Choroid plexus epithelial cell (primary cell): ENCODE measurements around the gene PHLDB1.

Experiments
- DNase-seq: peaks from one replicate; pipeline ENCODE4 v3.0.0-alpha.2; 2010; ENCODE audit warnings: low read depth
- H3K4me3 ChIP-seq: 2 replicates; pipeline ENCODE4 v1.5.1; 2011; ENCODE audit warnings: low read depth, mild to moderate bottlenecking, control low read depth, low read length, moderate library complexity
- CTCF ChIP-seq: conservative IDR thresholded peaks from 2 replicates; pipeline ENCODE4 v1.5.1; 2011; ENCODE audit warnings: low read depth, mild to moderate bottlenecking, control low read depth, inconsistent platforms, low read length, moderate library complexity

Gene PHLDB1

DNA sequence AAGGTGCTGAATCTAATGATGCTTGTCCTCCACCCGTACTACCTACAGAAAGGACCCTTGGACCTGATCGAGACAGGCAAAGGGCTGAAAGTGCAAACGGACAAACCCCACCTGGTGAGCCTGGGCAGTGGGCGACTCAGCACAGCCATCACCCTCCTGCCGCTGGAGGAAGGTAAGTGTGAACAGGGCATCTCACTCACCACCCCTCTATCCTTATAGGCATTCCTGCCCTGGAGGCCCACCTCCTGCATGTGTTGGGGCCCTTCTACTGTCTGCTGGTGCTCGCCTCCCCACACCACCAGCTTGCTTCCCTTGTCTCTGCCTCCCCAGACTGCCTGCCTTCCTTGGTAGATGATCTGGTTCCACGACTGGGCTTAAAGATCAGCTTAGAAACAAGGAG lies 7.1 kb downstream of the PHLDB1 start:
- no peak for TF ChIP-seq CTCF
- no peak overlapping the region for H3K4me3 ChIP-seq
- DNase-seq: no peak

DNA sequence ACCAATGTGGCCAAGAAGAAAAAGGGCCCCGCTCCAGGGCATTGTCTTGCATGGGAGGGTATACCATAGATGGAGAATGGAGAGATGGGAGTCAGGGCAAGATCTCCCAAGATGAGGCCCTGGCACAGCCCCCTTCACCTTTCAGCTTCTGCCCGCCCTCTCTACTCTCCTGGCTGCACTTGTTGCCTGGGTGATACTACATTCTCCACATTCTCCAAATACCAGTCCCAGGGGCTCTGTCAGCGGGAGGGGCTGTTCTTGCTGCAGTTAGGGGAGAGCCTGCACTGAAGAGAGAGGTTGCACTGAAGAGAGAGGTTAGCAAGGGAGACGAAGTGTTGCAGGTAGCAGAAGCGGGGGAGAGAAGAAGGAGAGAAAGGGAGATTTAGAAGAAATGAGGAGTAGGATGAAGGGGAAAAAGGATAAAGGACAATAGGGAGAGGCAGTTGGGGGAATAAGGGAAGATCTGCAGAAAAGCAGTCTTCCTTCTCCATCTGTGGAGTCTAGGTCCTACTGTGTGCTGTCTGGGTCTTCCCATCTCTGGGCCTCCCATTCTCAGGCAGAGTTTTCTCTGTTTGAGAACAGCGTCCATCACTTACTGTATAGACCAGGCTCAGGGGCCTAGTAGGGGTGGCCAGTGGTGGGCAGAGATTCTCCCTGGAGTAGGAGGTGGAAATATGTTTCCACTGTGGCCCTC lies 8.0 kb downstream of the PHLDB1 start:
- no peak overlapping the region for H3K4me3 ChIP-seq
- TF ChIP-seq CTCF: no peak
- peak; percentile 68 for DNase-seq

GRCh38 chr11:118615976-118616371 lies 8.6 kb downstream of the PHLDB1 start:
- no peak overlapping the region for H3K4me3 ChIP-seq
- no peak for DNase-seq
- TF ChIP-seq CTCF: no peak

DNA sequence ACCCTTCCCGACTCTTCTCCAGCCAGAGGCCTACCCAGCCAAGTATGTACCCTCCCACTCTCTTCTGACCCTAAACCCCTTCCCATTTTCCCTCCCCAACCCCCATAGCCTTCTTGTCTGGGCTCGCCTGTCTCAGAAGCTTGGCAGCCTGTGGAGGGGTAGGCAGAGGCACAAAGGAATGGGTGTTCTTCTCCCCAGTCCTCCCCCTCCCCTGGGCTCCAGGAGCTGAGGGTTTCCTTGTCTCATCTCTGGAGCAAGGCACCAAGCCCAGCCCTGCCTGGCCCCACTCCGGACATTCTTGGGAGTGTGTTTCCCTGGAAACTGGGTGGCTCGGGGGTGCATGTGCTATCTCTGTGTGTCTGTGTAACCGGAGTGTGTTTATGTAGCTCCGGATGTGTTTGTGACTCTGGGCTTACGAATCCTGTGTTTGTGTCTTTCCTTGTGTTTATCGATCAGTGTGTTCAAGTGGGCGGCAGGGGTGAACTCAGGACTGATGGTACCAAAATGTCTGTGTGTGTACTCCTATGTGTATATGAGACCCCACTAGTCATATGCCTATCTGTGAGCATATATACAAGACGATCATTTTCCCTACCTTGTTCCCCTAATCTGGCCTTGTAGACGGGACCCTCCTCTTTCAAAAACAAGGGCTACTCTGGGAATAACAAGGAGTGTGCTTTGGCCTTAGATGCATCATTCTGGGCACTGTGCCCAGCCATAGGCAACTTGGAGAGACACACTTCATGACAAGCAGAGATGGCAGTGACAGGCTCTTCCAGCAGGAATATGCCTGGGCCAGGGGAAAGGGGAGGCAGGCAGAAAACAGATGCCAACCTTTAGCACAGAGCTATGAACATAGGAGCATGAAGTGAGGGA lies 10.9 kb downstream of the PHLDB1 start:
- no peak for TF ChIP-seq CTCF
- peak; percentile 81 for DNase-seq
- no peak overlapping the region for H3K4me3 ChIP-seq

DNA sequence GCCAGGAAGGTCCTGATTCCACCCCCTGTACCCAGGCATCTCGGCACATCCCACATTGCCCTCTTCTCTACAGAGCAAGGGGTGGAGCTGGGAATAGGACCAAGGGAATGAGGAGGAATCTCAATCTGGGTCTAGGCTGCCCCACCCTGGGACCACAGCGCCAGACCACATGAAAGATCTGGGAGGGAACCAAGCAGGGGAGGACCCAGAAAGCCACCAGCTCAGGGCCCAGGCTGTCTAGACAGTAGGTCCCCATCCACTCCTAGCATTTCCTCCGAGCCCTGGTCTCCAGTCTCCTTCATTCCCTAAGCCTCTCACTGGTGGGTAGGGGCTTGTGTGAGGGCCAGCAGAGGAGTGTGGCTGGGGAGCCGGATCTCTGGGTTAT lies 11.6 kb downstream of the PHLDB1 start:
- no peak for TF ChIP-seq CTCF
- no peak overlapping the region for H3K4me3 ChIP-seq
- DNase-seq: peak; percentile 59

- TF ChIP-seq CTCF: no peak
- peak; percentile 96 for DNase-seq
- no peak overlapping the region for H3K4me3 ChIP-seq
Measured at GRCh38 chr11:118619444-118620197, 12.2 kb downstream of the PHLDB1 start.
